AG04450 (cell line): Measurements from ENCODE around the gene HKDC1. TPM values are rescaled to one million over a fixed set of nuclear protein-coding genes. Genes with fewer than 3 reads are reported as not detected.

Experiments used
- CTCF ChIA-PET: fragments of 300-600, 350-600 bp; formaldehyde crosslinking; extraction: SDS; loops from one replicate; lab custom pipeline; 2022; ENCODE audit warnings: antibody characterized with exemption, inconsistent platforms; lab: Charles Lee
- POLR2A ChIA-PET: fragments of 350-600 bp; formaldehyde crosslinking; extraction: SDS; loops from one replicate; lab custom pipeline; 2021; ENCODE audit warnings: antibody characterized with exemption, inconsistent platforms; lab: Yijun Ruan, JAX
- DNase-seq: peaks from one replicate; pipeline ENCODE4 v3.0.0-alpha.2; 2011; ENCODE audit warnings: low read depth, low spot score
- H3K27ac ChIP-seq: one replicate; pipeline ENCODE4 v1.5.1; 2012; ENCODE audit warnings: low read depth, low read length, control low read depth
- H3K27me3 ChIP-seq: one replicate; pipeline ENCODE4 v1.6.0; 2012; ENCODE audit warnings: low read length; ENCODE audit not compliant: control insufficient read depth, insufficient read depth
- H3K4me3 ChIP-seq: 2 replicates; pipeline ENCODE4 v1.5.1; 2011; ENCODE audit warnings: mild to moderate bottlenecking, low read depth, low read length, control low read depth
- H3K9me3 ChIP-seq: 2 replicates; pipeline ENCODE4 v1.5.1; 2012; ENCODE audit warnings: low read length; ENCODE audit not compliant: control insufficient read depth, insufficient read depth
- CTCF ChIP-seq: IDR thresholded peaks from 2 replicates; pipeline ENCODE4 v1.5.1; 2011; ENCODE audit warnings: low read depth, low read length, control low read depth, inconsistent platforms
- polyA plus RNA-seq: library from polyadenylated mRNA; depleted of rRNA; stranded (reverse); fragments of >200 nt; gene quantifications from 2 replicates; pipeline ENCODE4 v1.2.3, GENCODE V29; 2011

Gene HKDC1
- polyA plus RNA-seq, 1 experiment, result 0.47 TPM

GRCh38 chr10:69259547-69260243 lies 39.6 kb downstream of the HKDC1 start:
- Histone ChIP-seq H3K9me3 (no peaks in the 10 kb centered on the region), H3K27ac (no peak overlapping the region), H3K27me3 (peaks cover 41% of the 10 kb centered on the region), H3K4me3 (no peak overlapping the region)
- TF ChIP-seq CTCF, result no peak
- DNase-seq, result no peak
- CTCF ChIA-PET, result interaction anchor here (0.6 kb wide), 1 partner anchor 251 kb away, joined by 3 read pairs; no protein-coding TSS in a partner anchor
- POLR2A ChIA-PET, result no interaction called here

DNA sequence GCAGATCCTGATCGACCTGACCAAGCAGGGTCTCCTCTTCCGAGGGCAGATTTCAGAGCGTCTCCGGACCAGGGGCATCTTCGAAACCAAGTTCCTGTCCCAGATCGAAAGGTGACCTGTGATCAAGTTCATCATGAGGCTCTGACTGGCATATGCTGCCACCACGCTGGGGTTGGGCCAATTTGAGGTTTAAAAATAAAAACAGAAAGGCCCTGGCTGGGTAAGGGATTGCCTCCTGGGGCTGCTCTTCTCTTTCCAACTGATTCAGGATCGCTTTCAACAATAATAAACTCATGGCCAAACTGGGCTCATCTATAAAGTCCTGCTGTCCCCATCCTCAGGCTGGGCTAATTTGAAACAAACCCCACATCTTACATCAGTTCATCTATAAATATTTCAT lies 41.1 kb downstream of the HKDC1 start:
- TF ChIP-seq CTCF, result no peak
- peaks cover 45% of the 10 kb centered on the region for H3K27me3 ChIP-seq
- ChIA-PET POLR2A (no interaction called here), CTCF (no interaction called here)
- H3K9me3 ChIP-seq, result peaks cover 4% of the 10 kb centered on the region; the same call in 1 of the 2 replicates
- no peak overlapping the region for H3K4me3 ChIP-seq
- H3K27ac ChIP-seq, result no peak overlapping the region
- no peak for DNase-seq

GRCh38 chr10:69262292-69262751 lies 42.2 kb downstream of the HKDC1 start:
- Histone ChIP-seq H3K9me3 (peaks cover 4% of the 10 kb centered on the region; the same call in 1 of the 2 replicates), H3K4me3 (no peak overlapping the region), H3K27ac (no peak overlapping the region), H3K27me3 (peaks cover 52% of the 10 kb centered on the region)
- no peak for TF ChIP-seq CTCF
- no peak for DNase-seq
- POLR2A ChIA-PET, result no interaction called here
- CTCF ChIA-PET, result no interaction called here

DNA sequence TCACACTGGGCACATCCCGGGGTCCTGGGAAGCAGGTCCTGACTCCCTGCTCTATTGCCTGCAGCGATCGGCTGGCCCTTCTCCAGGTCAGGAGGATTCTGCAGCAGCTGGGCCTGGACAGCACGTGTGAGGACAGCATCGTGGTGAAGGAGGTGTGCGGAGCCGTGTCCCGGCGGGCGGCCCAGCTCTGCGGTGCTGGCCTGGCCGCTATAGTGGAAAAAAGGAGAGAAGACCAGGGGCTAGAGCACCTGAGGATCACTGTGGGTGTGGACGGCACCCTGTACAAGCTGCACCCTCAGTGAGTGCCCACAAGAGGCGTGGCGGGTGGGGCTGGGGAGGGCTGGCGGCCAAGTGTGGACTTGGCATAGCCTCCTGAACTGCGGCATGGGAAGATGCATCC lies 45.4 kb downstream of the HKDC1 start:
- no peak for TF ChIP-seq CTCF
- ChIA-PET CTCF (no interaction called here), POLR2A (no interaction called here)
- no peak overlapping the region for H3K27ac ChIP-seq
- DNase-seq, result no peak
- H3K9me3 ChIP-seq, result peaks cover 4% of the 10 kb centered on the region; the same call in 1 of the 2 replicates
- H3K4me3 ChIP-seq, result no peak overlapping the region
- peaks cover 50% of the 10 kb centered on the region for H3K27me3 ChIP-seq

- TF ChIP-seq CTCF, result no peak
- Histone ChIP-seq H3K9me3 (peaks cover 11% of the 10 kb centered on the region; the same call in 1 of the 2 replicates), H3K27ac (no peak overlapping the region), H3K4me3 (no peak overlapping the region), H3K27me3 (peaks cover 28% of the 10 kb centered on the region)
- POLR2A ChIA-PET, result interaction anchor here (0.7 kb wide), 1 partner anchor 19 kb away, joined by 3 read pairs; no protein-coding TSS in a partner anchor
- DNase-seq, result no peak
- CTCF ChIA-PET, result no interaction called here
Measured at GRCh38 chr10:69268761-69269416, 48.8 kb downstream of the HKDC1 start.
